ENCODE measurements around the gene ALK. TPM values are rescaled to one million over a fixed set of nuclear protein-coding genes. Genes with fewer than 3 reads are reported as not detected.

ALK gene
- total and polyA plus RNA-seq, 2 donors (not counting 1 experiment from before 2014, with no cell fraction given): not detected

DNA sequence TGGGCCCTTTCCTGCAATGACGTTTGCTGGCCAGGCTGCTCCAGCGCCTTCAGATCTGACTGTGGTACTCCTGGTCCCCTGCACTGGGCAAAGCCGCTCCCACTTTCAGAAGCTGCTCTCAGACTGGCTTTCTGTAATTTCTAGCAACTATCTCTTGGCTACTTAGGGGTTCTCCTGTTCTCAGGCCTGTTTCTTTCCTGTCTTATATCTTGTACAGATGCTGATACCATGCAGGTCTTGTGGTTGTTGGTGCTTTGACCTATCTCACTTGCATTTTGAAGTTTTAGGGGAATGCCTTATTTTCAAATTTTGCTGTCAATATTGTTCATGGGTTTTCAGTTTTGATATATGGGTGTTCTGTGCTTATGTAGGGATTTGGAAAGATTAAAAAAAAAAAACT, 660.4 kb downstream of the ALK start:
- Histone ChIP-seq H3K27me3 (replicated peaks in 1 of 4; ENCODE audit: control extremely low read depth in 1 of 4, control insufficient read depth in 3 of 4, insufficient read depth in 4 of 4, low read length in 3 of 4) (peaks cover 0 to 3% (median 1%) of the 10 kb centered on the region in 4 experiments), H3K79me2 (ENCODE audit: control insufficient read depth, insufficient read depth, low read length) (no peaks in the 10 kb centered on the region), H2AFZ (ENCODE audit: insufficient read depth, low read depth, low read length, poor library complexity, severe bottlenecking) (no peak overlapping the region), H3K36me3 (replicated peaks in 1 of 2; ENCODE audit: control extremely low read depth in 1 of 2, control insufficient read depth in 1 of 2, extremely low read depth in 1 of 2, insufficient read depth in 2 of 2, low read length in 1 of 2) (no peaks in the 10 kb centered on the region), H3K27ac (ENCODE audit: low read length in 2 of 2) (no peak overlapping the region), H3K9ac (ENCODE audit: low read length) (no peak overlapping the region), H4K20me1 (ENCODE audit: control insufficient read depth, insufficient read depth, low read length, poor library complexity, severe bottlenecking) (no peaks in the 10 kb centered on the region), H3K9me3 (ENCODE audit: control extremely low read depth in 1 of 3, control insufficient read depth in 2 of 3, insufficient read depth in 1 of 3, low read length in 2 of 3) (no peaks in the 10 kb centered on the region), H3K4me3 (ENCODE audit: control extremely low read depth in 1 of 5, extremely low read depth in 1 of 5, insufficient read depth in 1 of 5, low read depth in 2 of 5, low read length in 4 of 5) (no peak overlapping the region), H3K4me2 (replicated peaks; ENCODE audit: low read depth, low read length, poor library complexity, severe bottlenecking) (no peak overlapping the region), H3K4me1 (ENCODE audit: control insufficient read depth in 2 of 2, insufficient read depth in 2 of 2, low read length in 2 of 2) (no peaks in the 10 kb centered on the region)
- Mint-ChIP-seq H3K27ac (no peak overlapping the region), H3K27me3 (peaks cover 36% of the 10 kb centered on the region), H3K9me3 (ENCODE audit: insufficient read depth) (no peaks in the 10 kb centered on the region), H3K4me3 (no peak overlapping the region), H3K4me1 (no peaks in the 10 kb centered on the region)
- ATAC-seq (ENCODE audit: low read depth): no peak
- POLR2A ChIA-PET: no interaction called here
- intact Hi-C loops (cut with micrococcal nuclease): no loop called here
- no peak for DNase-seq
- TF ChIP-seq CTCF (IDR thresholded peaks at IDR 0.05) (no peak), EZH2 (IDR thresholded peaks at IDR 0.05; ENCODE audit: borderline replicate concordance, insufficient read depth, low read depth, low read length, poor library complexity, severe bottlenecking) (no peak)
- WGBS (ENCODE audit: insufficient coverage): 84% methylated on average over 3 of the region's 3 CpGs
- CTCF ChIA-PET: no interaction called here

DNA sequence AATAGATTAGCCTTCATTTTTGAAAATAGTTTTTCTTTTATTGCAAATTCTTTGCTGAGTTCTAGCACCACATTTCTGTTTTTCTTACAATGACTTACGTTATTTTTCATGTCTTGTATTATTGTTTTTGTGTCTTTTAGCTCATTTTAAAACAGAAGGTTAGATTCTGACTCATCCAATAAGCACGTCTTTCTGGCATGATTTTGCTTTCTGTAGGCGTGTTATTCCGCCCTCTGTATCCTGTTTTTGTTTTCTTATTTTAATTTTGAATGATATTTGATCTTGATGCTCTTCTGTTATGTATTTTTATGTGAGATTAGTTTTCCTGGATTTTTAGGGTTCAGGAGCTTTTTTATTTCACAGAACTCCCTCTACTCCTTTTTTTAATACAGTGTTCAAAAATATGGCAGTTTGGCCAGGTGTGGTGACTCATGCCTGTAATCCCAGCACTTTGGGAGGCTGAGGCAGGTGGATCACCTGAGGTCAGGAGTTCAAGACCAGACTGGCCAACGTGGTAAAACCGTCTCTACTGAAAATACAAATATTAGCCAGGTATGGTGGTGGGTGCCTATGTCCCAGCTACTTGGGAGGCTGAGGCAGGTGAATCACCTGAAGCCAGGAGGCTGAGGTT, 661.1 kb downstream of the ALK start:
- Histone ChIP-seq H3K9ac (ENCODE audit: low read length) (no peak overlapping the region), H2AFZ (ENCODE audit: insufficient read depth, low read depth, low read length, poor library complexity, severe bottlenecking) (no peak overlapping the region), H3K36me3 (replicated peaks in 1 of 2; ENCODE audit: control extremely low read depth in 1 of 2, control insufficient read depth in 1 of 2, extremely low read depth in 1 of 2, insufficient read depth in 2 of 2, low read length in 1 of 2) (no peaks in the 10 kb centered on the region), H3K4me2 (replicated peaks; ENCODE audit: low read depth, low read length, poor library complexity, severe bottlenecking) (no peak overlapping the region), H3K4me1 (ENCODE audit: control insufficient read depth in 2 of 2, insufficient read depth in 2 of 2, low read length in 2 of 2) (no peaks in the 10 kb centered on the region), H3K79me2 (ENCODE audit: control insufficient read depth, insufficient read depth, low read length) (no peaks in the 10 kb centered on the region), H3K27ac (ENCODE audit: low read length in 2 of 2) (no peak overlapping the region), H4K20me1 (ENCODE audit: control insufficient read depth, insufficient read depth, low read length, poor library complexity, severe bottlenecking) (no peaks in the 10 kb centered on the region), H3K9me3 (ENCODE audit: control extremely low read depth in 1 of 3, control insufficient read depth in 2 of 3, insufficient read depth in 1 of 3, low read length in 2 of 3) (no peaks in the 10 kb centered on the region), H3K4me3 (ENCODE audit: control extremely low read depth in 1 of 5, extremely low read depth in 1 of 5, insufficient read depth in 1 of 5, low read depth in 2 of 5, low read length in 4 of 5) (no peak overlapping the region), H3K27me3 (replicated peaks in 1 of 4; ENCODE audit: control extremely low read depth in 1 of 4, control insufficient read depth in 3 of 4, insufficient read depth in 4 of 4, low read length in 3 of 4) (peaks cover 0 to 3% (median 1%) of the 10 kb centered on the region in 4 experiments)
- H3K27me3 Mint-ChIP-seq: peaks cover 40% of the 10 kb centered on the region
- no peak for TF ChIP-seq CTCF (IDR thresholded peaks at IDR 0.05)
- TF ChIP-seq EZH2 (IDR thresholded peaks at IDR 0.05; ENCODE audit: borderline replicate concordance, insufficient read depth, low read depth, low read length, poor library complexity, severe bottlenecking): no peak
- H3K9me3 Mint-ChIP-seq (ENCODE audit: insufficient read depth): no peaks in the 10 kb centered on the region
- ChIA-PET CTCF (no interaction called here), POLR2A (no interaction called here)
- H3K27ac Mint-ChIP-seq: no peak overlapping the region
- DNase-seq: no peak
- H3K4me1 Mint-ChIP-seq: no peaks in the 10 kb centered on the region
- H3K4me3 Mint-ChIP-seq: no peak overlapping the region
- intact Hi-C loops (cut with micrococcal nuclease): no loop called here
- no peak for ATAC-seq (ENCODE audit: low read depth)
- no CpG with 5 or more reads among the region's 6 CpGs for WGBS (ENCODE audit: insufficient coverage)
